IPS DF 4.7 (cell line): ENCODE results near the gene APOL1.

Source experiments
- DNase-seq: peaks from one replicate; pipeline ENCODE4 v3.0.0-alpha.2; 2013; ENCODE audit warnings: low spot score; ENCODE audit errors: extremely low read depth

APOL1 gene

GRCh38 chr22:36305813-36306212, 52.9 kb downstream of the APOL1 start:
- no peak for DNase-seq

GRCh38 chr22:36306227-36306626, 53.3 kb downstream of the APOL1 start:
- no peak for DNase-seq

GRCh38 chr22:36308880-36309279, 55.9 kb downstream of the APOL1 start:
- no peak for DNase-seq

GRCh38 chr22:36311386-36312085, 58.6 kb downstream of the APOL1 start:
- DNase-seq: no peak

GRCh38 chr22:36315325-36315724, 62.4 kb downstream of the APOL1 start:
- no peak for DNase-seq

- DNase-seq: no peak
Measured at GRCh38 chr22:36316419-36316818, 63.5 kb downstream of the APOL1 start.
